GM12875 (cell line): ENCODE measurements around the gene FTL.

Experiments used
- H3K4me3 ChIP-seq: one replicate; pipeline ENCODE4 v1.5.1; 2011; ENCODE audit warnings: low read depth, low read length, control low read depth
- TF ChIP-seq, protein P1 (sequence below): IDR thresholded peaks from 2 replicates; pipeline ENCODE4 v1.5.1; 2011; ENCODE audit warnings: low read depth, mild to moderate bottlenecking, control low read depth, inconsistent platforms, low read length, moderate library complexity, borderline replicate concordance; ENCODE audit not compliant: insufficient read depth

The FTL gene

GRCh38 chr19:48977061-48977460, 12.0 kb downstream of the FTL start:
- TF ChIP-seq, protein P1, sequence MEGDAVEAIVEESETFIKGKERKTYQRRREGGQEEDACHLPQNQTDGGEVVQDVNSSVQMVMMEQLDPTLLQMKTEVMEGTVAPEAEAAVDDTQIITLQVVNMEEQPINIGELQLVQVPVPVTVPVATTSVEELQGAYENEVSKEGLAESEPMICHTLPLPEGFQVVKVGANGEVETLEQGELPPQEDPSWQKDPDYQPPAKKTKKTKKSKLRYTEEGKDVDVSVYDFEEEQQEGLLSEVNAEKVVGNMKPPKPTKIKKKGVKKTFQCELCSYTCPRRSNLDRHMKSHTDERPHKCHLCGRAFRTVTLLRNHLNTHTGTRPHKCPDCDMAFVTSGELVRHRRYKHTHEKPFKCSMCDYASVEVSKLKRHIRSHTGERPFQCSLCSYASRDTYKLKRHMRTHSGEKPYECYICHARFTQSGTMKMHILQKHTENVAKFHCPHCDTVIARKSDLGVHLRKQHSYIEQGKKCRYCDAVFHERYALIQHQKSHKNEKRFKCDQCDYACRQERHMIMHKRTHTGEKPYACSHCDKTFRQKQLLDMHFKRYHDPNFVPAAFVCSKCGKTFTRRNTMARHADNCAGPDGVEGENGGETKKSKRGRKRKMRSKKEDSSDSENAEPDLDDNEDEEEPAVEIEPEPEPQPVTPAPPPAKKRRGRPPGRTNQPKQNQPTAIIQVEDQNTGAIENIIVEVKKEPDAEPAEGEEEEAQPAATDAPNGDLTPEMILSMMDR: no peak
- no peak overlapping the region for H3K4me3 ChIP-seq

- no peak overlapping the region for H3K4me3 ChIP-seq
- TF ChIP-seq, protein P1: no peak
These were observed 17.2 kb downstream of the FTL start for GRCh38 chr19:48982280-48982679.

GRCh38 chr19:48985711-48986110, 20.6 kb downstream of the FTL start:
- H3K4me3 ChIP-seq: no peak overlapping the region
- TF ChIP-seq, protein P1: no peak

- TF ChIP-seq, protein P1: no peak
These were observed 21.1 kb downstream of the FTL start for GRCh38 chr19:48986211-48986610.

GRCh38 chr19:48987323-48987722, 22.2 kb downstream of the FTL start:
- TF ChIP-seq, protein P1: no peak
- no peak overlapping the region for H3K4me3 ChIP-seq

More at GRCh38 chr19:48986211-48986610, 21.1 kb downstream of the FTL start:
- H3K4me3 ChIP-seq: no peak overlapping the region

- TF ChIP-seq, protein P1: no peak
- no peak overlapping the region for H3K4me3 ChIP-seq
These were observed 23.2 kb downstream of the FTL start for GRCh38 chr19:48988286-48988685.

DNA sequence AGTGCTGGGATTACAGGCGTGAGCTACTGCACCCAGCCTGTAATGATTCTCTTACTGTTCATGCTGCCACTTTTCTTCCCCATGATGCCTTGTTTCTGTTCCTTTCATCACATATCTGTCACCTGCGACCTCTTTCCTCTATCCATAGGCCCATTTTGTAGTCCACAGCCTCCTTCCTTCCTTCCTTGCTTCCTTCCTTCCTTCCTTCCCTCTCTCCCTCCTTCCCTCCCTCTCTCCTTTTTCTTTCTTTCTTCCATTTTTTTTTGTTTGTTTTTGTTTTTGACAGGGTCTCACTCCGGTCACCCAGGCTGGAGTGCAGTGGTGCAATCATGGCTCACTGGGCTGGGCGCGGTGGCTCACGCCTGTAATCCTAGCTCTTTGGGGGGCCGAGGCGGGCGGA, 23.8 kb downstream of the FTL start:
- TF ChIP-seq, protein P1: no peak
- no peak overlapping the region for H3K4me3 ChIP-seq
